DOHH2 (cell line): ENCODE measurements around the gene ZSWIM5.
"Not testable (repeated sequence)": the region's sequence is repeated elsewhere in the genome, so short reads cannot be mapped to it uniquely, and the experiment has no call there.

Experiments
- H3F3A ChIP-seq: fragments of 200-600 bp; sonication (generic), shearing (Covaris generic); 2 replicates; pipeline ENCODE4 v1.6.0; 2016; ENCODE audit warnings: antibody characterized with exemption, mild to moderate bottlenecking; ENCODE audit not compliant: control insufficient read depth, insufficient read depth
- H3K27ac ChIP-seq: fragments of 200-600 bp; sonication (generic); 2 replicates; pipeline ENCODE4 v1.5.1; 2014; ENCODE audit warnings: low read depth, mild to moderate bottlenecking, low read length, moderate library complexity
- H3K27me3 ChIP-seq: fragments of 200-600 bp; sonication (generic); 2 replicates; pipeline ENCODE4 v1.6.1; 2014; ENCODE audit warnings: mild to moderate bottlenecking, low read length, mixed read lengths; ENCODE audit not compliant: control insufficient read depth
- H3K36me3 ChIP-seq: fragments of 200-600 bp; sonication (generic); 2 replicates; pipeline ENCODE4 v1.6.1; 2014; ENCODE audit warnings: mild to moderate bottlenecking, low read length, moderate library complexity, mixed read lengths; ENCODE audit not compliant: control insufficient read depth
- H3K4me1 ChIP-seq: fragments of 200-600 bp; sonication (generic); 2 replicates; pipeline ENCODE4 v1.6.1; 2014; ENCODE audit warnings: mild to moderate bottlenecking, low read length, mixed read lengths; ENCODE audit not compliant: control insufficient read depth
- H3K4me2 ChIP-seq: fragments of 200-600 bp; sonication (generic); 2 replicates; pipeline ENCODE4 v1.6.0; 2014; ENCODE audit warnings: mild to moderate bottlenecking, low read length, moderate library complexity
- H3K4me3 ChIP-seq: fragments of 200-600 bp; sonication (generic); 2 replicates; pipeline ENCODE4 v1.5.1; 2014; ENCODE audit warnings: mild to moderate bottlenecking, low read length, mixed read lengths
- H3K79me2 ChIP-seq: fragments of 200-600 bp; sonication (generic); 2 replicates; pipeline ENCODE4 v1.6.1; 2014; ENCODE audit warnings: mild to moderate bottlenecking, low read length, mixed read lengths; ENCODE audit not compliant: control insufficient read depth
- H3K9me2 ChIP-seq: fragments of 200-600 bp; sonication (generic); replicated peaks from 2 replicates; pipeline ENCODE4 v1.6.1; 2014; ENCODE audit warnings: mild to moderate bottlenecking, low read length, mixed read lengths; ENCODE audit not compliant: control insufficient read depth
- H3K9me3 ChIP-seq: fragments of 200-600 bp; sonication (generic); 2 replicates; pipeline ENCODE4 v1.6.1; 2014; ENCODE audit warnings: antibody characterized with exemption, low read length, mixed read lengths; ENCODE audit not compliant: control insufficient read depth, insufficient read depth
- H4K20me1 ChIP-seq: fragments of 200-600 bp; sonication (generic); 2 replicates; pipeline ENCODE4 v1.6.0; 2014; ENCODE audit warnings: low read depth, mild to moderate bottlenecking, antibody characterized with exemption, low read length, moderate library complexity; ENCODE audit not compliant: control insufficient read depth, insufficient read depth
- EZH2phosphoT487 ChIP-seq: fragments of 200-600 bp; sonication (generic); IDR thresholded peaks from 2 replicates; pipeline ENCODE4 v1.6.1; 2017; ENCODE audit warnings: borderline replicate concordance, mild to moderate bottlenecking, antibody characterized with exemption, low read length, moderate library complexity, mixed read lengths
- TF ChIP-seq, protein P1 (sequence below): fragments of 200-600 bp; sonication (generic); IDR thresholded peaks from one replicate; pipeline ENCODE4 v1.5.1; 2014; ENCODE audit warnings: antibody characterized with exemption, mild to moderate bottlenecking, low read depth, low read length; ENCODE audit not compliant: poor library complexity, severe bottlenecking

Gene ZSWIM5

DNA sequence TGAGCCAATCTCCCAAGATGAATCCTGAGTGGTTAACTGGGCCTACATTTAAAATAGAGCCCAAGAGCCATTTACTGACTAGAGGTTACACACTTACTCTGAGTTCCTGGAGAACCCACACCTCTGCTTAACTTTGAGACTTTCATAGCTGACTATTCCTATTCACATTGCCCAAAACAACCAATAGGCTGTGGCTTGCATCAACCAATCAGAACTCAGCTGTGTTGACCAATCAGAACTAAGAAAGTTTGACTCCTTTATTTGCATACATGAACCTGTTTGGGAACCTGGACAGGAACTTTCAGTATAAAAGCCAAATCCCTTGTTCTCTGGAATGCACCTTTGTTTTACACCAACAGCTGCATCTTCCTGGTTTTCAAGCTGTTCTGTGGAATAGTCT lies 9.5 kb downstream of the ZSWIM5 start:
- no peaks in the 10 kb centered on the region for H3F3A ChIP-seq
- no peaks in the 10 kb centered on the region for H3K36me3 ChIP-seq
- H3K79me2 ChIP-seq, result no peaks in the 10 kb centered on the region
- no peaks in the 10 kb centered on the region for H4K20me1 ChIP-seq
- H3K9me2 ChIP-seq, result no peaks in the 10 kb centered on the region
- H3K4me3 ChIP-seq, result no peak overlapping the region
- no peak overlapping the region for H3K4me2 ChIP-seq
- H3K9me3 ChIP-seq, result no peaks in the 10 kb centered on the region
- no peaks in the 10 kb centered on the region for H3K4me1 ChIP-seq
- no peak overlapping the region for H3K27ac ChIP-seq
- H3K27me3 ChIP-seq, result peaks cover 20% of the 10 kb centered on the region
- TF ChIP-seq, protein P1, sequence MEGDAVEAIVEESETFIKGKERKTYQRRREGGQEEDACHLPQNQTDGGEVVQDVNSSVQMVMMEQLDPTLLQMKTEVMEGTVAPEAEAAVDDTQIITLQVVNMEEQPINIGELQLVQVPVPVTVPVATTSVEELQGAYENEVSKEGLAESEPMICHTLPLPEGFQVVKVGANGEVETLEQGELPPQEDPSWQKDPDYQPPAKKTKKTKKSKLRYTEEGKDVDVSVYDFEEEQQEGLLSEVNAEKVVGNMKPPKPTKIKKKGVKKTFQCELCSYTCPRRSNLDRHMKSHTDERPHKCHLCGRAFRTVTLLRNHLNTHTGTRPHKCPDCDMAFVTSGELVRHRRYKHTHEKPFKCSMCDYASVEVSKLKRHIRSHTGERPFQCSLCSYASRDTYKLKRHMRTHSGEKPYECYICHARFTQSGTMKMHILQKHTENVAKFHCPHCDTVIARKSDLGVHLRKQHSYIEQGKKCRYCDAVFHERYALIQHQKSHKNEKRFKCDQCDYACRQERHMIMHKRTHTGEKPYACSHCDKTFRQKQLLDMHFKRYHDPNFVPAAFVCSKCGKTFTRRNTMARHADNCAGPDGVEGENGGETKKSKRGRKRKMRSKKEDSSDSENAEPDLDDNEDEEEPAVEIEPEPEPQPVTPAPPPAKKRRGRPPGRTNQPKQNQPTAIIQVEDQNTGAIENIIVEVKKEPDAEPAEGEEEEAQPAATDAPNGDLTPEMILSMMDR, result no peak
- TF ChIP-seq EZH2phosphoT487, result no peak

DNA sequence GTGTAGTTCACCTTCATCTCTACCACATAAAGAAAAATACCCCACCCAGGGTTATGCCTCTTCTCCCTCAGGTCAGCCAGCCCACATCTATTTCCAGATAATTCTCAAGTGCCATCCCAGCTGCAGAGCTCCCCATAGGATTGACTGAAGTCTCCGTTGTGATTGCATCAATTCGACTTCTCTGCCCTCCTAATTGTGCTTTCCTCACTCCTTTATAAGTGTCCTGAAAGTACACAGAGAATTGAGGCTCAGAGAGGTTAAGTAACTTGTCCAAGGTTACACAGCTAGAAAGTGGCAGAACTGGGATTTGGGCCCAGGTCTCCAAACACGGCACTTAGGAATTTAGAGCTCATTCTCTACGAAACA lies 15.0 kb downstream of the ZSWIM5 start:
- Histone ChIP-seq H3K79me2 (no peaks in the 10 kb centered on the region), H3K27me3 (peaks cover 8% of the 10 kb centered on the region; the same call in 1 of the 2 replicates), H3K9me3 (no peaks in the 10 kb centered on the region), H3F3A (no peaks in the 10 kb centered on the region), H3K4me3 (no peak overlapping the region), H3K9me2 (no peaks in the 10 kb centered on the region), H3K4me1 (no peaks in the 10 kb centered on the region), H3K4me2 (no peak overlapping the region), H3K27ac (no peak overlapping the region), H4K20me1 (no peaks in the 10 kb centered on the region), H3K36me3 (no peaks in the 10 kb centered on the region)
- TF ChIP-seq EZH2phosphoT487, result no peak
- TF ChIP-seq, protein P1, result no peak

DNA sequence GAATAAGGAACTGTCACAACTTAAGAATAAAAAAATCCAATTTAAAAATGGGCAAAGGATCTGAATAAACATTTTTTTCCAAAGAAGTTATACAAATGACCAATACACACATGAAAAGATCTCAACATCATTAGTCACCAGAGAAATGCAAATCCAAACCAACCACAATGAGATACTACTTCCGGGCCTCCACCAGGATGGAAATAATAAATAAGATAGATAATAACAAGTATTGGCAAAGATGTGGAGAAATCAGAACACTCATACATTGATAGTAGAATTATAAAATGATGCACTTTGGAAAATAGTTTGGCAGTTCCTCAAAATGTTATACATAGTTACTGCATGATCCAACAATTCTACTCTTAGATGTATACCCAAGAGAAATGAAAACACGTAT lies 18.7 kb downstream of the ZSWIM5 start:
- Histone ChIP-seq H3K4me2 (no peak overlapping the region), H3K4me3 (no peak overlapping the region), H3K9me2 (no peaks in the 10 kb centered on the region), H4K20me1 (no peaks in the 10 kb centered on the region), H3F3A (no peaks in the 10 kb centered on the region), H3K9me3 (no peaks in the 10 kb centered on the region), H3K79me2 (no peaks in the 10 kb centered on the region), H3K4me1 (no peaks in the 10 kb centered on the region), H3K27ac (no peak overlapping the region), H3K27me3 (0 out of 2 replicates have a peak, but pooled peaks cover 5% of the 10 kb centered on the region), H3K36me3 (no peaks in the 10 kb centered on the region)
- TF ChIP-seq, protein P1, result no peak
- TF ChIP-seq EZH2phosphoT487, result no peak

DNA sequence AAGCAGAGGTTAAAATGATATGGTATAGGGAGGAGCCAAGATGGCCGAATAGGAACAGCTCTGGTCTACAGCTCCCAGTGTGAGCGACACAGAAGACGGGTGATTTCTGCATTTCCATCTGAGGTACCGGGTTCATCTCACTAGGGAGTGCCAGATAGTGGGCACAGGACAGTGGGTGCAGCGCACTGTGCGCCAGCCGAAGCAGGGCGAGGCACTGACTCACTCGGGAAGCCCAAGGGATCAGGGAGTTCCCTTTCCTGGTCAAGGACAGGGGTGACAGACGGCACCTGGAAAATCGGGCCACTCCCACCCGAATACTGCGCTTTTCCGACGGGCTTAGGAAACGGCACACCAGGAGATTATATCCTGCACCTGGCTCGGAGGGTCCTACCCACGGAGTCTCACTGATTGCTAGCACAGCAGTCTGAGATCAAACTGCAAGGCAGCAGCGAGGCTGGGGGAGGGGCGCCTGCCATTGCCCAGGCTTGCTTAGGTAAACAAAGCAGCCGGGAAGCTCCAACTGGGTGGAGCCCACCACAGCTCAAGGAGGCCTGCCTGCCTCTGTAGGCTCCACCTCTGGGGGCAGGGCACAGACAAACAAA lies 26.4 kb downstream of the ZSWIM5 start:
- H3K27ac ChIP-seq, H3K4me2 ChIP-seq, H3K9me2 ChIP-seq, H3K4me3 ChIP-seq, H3K9me3 ChIP-seq, H3K36me3 ChIP-seq, H4K20me1 ChIP-seq, H3K79me2 ChIP-seq, H3F3A ChIP-seq, H3K27me3 ChIP-seq, H3K4me1 ChIP-seq: not testable (repeated sequence)
